Measurements from ENCODE around the gene DNAJC6. TPM values are rescaled to one million over a fixed set of nuclear protein-coding genes. Genes with fewer than 3 reads are reported as not detected.

Gene DNAJC6
- total RNA-seq, 1 experiment from 2014 or later = 15.6 TPM

- H3K79me2 ChIP-seq (ENCODE audit: low read depth) = no peaks in the 10 kb centered on the region
- CTCF ChIA-PET = no interaction called here
- no peak for TF ChIP-seq EZH2 (IDR thresholded peaks at IDR 0.05; ENCODE audit: low read depth)
- TF ChIP-seq, protein P1, sequence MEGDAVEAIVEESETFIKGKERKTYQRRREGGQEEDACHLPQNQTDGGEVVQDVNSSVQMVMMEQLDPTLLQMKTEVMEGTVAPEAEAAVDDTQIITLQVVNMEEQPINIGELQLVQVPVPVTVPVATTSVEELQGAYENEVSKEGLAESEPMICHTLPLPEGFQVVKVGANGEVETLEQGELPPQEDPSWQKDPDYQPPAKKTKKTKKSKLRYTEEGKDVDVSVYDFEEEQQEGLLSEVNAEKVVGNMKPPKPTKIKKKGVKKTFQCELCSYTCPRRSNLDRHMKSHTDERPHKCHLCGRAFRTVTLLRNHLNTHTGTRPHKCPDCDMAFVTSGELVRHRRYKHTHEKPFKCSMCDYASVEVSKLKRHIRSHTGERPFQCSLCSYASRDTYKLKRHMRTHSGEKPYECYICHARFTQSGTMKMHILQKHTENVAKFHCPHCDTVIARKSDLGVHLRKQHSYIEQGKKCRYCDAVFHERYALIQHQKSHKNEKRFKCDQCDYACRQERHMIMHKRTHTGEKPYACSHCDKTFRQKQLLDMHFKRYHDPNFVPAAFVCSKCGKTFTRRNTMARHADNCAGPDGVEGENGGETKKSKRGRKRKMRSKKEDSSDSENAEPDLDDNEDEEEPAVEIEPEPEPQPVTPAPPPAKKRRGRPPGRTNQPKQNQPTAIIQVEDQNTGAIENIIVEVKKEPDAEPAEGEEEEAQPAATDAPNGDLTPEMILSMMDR (conservative IDR thresholded peaks at IDR 0.05) = no peak
- H2AFZ ChIP-seq = no peak overlapping the region
- H3K36me3 ChIP-seq (ENCODE audit: low read depth) = no peaks in the 10 kb centered on the region
- H3K9me3 ChIP-seq (ENCODE audit: insufficient read depth, low read depth) = no peaks in the 10 kb centered on the region
- H3K27ac ChIP-seq = no peak overlapping the region
- no peak overlapping the region for H3K4me3 ChIP-seq
- H4K20me1 ChIP-seq (ENCODE audit: insufficient read depth) = no peaks in the 10 kb centered on the region
- no peaks in the 10 kb centered on the region for H3F3A ChIP-seq (ENCODE audit: insufficient read depth, low read depth)
- H3K9me2 ChIP-seq (ENCODE audit: insufficient read depth) = no peaks in the 10 kb centered on the region
- no peaks in the 10 kb centered on the region for H3K27me3 ChIP-seq (ENCODE audit: insufficient read depth, low read depth)
- H3K4me1 ChIP-seq (replicated peaks; ENCODE audit: insufficient read depth) = peaks cover 12% of the 10 kb centered on the region
- BruUV-seq (replicated peaks) = no TSS peak
- intact Hi-C loops (cut with micrococcal nuclease; ENCODE audit: unreplicated experiment) = no loop called here
- POLR2A ChIA-PET (ENCODE audit: unreplicated experiment) = no interaction called here
- no peak for DNase-seq
- no peak overlapping the region for H3K4me2 ChIP-seq
These were observed 33.9 kb downstream of the DNAJC6 start for GRCh38 chr1:65343286-65343685.

DNA sequence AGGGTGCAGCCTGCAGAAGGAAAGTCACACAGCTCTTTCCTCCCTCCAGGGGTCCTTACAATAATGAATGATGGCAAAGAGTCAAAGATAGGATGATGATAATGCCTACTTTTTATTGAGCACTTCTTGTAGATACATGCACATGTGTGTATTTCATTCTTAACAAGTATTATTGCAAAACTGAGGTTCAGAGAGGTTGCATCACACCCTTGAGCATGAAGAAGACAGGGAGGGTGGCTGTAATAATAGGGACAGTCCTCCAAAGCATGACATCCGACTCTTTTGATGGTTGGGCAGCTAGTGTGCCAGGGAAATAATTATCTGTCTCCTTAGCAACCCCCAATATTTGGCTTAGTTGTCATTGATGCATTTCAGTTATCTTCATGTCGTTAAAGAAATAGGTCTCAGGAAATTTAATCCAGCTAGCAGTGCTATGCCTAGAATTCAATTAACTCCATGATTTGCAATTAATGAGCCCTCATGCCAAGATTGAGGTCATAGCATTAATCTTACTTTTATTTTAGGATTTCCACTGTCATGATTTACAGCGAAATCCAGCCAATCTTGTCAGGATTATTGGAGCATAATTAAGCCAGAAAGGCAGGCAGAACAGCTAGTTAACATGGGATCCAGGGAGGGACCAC lies 35.0 kb downstream of the DNAJC6 start:
- H2AFZ ChIP-seq = no peak overlapping the region
- TF ChIP-seq, protein P1 (conservative IDR thresholded peaks at IDR 0.05) = no peak
- no peak for TF ChIP-seq EZH2 (IDR thresholded peaks at IDR 0.05; ENCODE audit: low read depth)
- H3K4me3 ChIP-seq = no peak overlapping the region
- H3K27ac ChIP-seq = no peak overlapping the region
- H3K79me2 ChIP-seq (ENCODE audit: low read depth) = no peaks in the 10 kb centered on the region
- no peaks in the 10 kb centered on the region for H3K9me2 ChIP-seq (ENCODE audit: insufficient read depth)
- no peaks in the 10 kb centered on the region for H4K20me1 ChIP-seq (ENCODE audit: insufficient read depth)
- peaks cover 11% of the 10 kb centered on the region for H3K4me1 ChIP-seq (replicated peaks; ENCODE audit: insufficient read depth)
- no peaks in the 10 kb centered on the region for H3K9me3 ChIP-seq (ENCODE audit: insufficient read depth, low read depth)
- ChIA-PET POLR2A (ENCODE audit: unreplicated experiment) (no interaction called here), CTCF (no interaction called here)
- no peaks in the 10 kb centered on the region for H3K36me3 ChIP-seq (ENCODE audit: low read depth)
- H3F3A ChIP-seq (ENCODE audit: insufficient read depth, low read depth) = no peaks in the 10 kb centered on the region
- H3K4me2 ChIP-seq = no peak overlapping the region
- DNase-seq = no peak
- H3K27me3 ChIP-seq (ENCODE audit: insufficient read depth, low read depth) = no peaks in the 10 kb centered on the region
- BruUV-seq (replicated peaks) = no TSS peak
- intact Hi-C loops (cut with micrococcal nuclease; ENCODE audit: unreplicated experiment) = no loop called here

GRCh38 chr1:65346190-65346589 lies 36.8 kb downstream of the DNAJC6 start:
- intact Hi-C loops (cut with micrococcal nuclease; ENCODE audit: unreplicated experiment) = no loop called here
- Histone ChIP-seq H3K27ac (no peak overlapping the region), H2AFZ (no peak overlapping the region), H4K20me1 (ENCODE audit: insufficient read depth) (no peaks in the 10 kb centered on the region), H3K9me3 (ENCODE audit: insufficient read depth, low read depth) (no peaks in the 10 kb centered on the region), H3K4me3 (no peak overlapping the region), H3K4me1 (replicated peaks; ENCODE audit: insufficient read depth) (no peaks in the 10 kb centered on the region), H3K27me3 (ENCODE audit: insufficient read depth, low read depth) (no peaks in the 10 kb centered on the region), H3K4me2 (no peak overlapping the region), H3K36me3 (ENCODE audit: low read depth) (no peaks in the 10 kb centered on the region), H3F3A (ENCODE audit: insufficient read depth, low read depth) (no peaks in the 10 kb centered on the region), H3K9me2 (ENCODE audit: insufficient read depth) (no peaks in the 10 kb centered on the region), H3K79me2 (ENCODE audit: low read depth) (no peaks in the 10 kb centered on the region)
- no peak for DNase-seq
- no TSS peak for BruUV-seq (replicated peaks)
- TF ChIP-seq, protein P1 (conservative IDR thresholded peaks at IDR 0.05) = no peak
- TF ChIP-seq EZH2 (IDR thresholded peaks at IDR 0.05; ENCODE audit: low read depth) = no peak
- POLR2A ChIA-PET (ENCODE audit: unreplicated experiment) = interaction anchor here (0.5 kb wide), 1 partner anchor 25 kb away, joined by 3 read pairs; no protein-coding TSS in a partner anchor
- CTCF ChIA-PET = no interaction called here
